HL-60/S4 treated with phorbol 12-myristate 13-acetate at 8.2 ng/mL for 4 days and 3 days (cell line): ENCODE data around the gene SEMA3A.

Experiments
- in situ Hi-C: fragments of 300-500 bp; cut with MboI; formaldehyde crosslinking; loops from 2 replicates; pipeline ENCODE4 v1.15.0; 2022; ENCODE audit warnings: low sequenced_read_pairs

The SEMA3A gene

GRCh38 chr7:84196084-84196503 lies 1.5 kb upstream of the SEMA3A start:
- in situ Hi-C loops, result no loop called here

DNA sequence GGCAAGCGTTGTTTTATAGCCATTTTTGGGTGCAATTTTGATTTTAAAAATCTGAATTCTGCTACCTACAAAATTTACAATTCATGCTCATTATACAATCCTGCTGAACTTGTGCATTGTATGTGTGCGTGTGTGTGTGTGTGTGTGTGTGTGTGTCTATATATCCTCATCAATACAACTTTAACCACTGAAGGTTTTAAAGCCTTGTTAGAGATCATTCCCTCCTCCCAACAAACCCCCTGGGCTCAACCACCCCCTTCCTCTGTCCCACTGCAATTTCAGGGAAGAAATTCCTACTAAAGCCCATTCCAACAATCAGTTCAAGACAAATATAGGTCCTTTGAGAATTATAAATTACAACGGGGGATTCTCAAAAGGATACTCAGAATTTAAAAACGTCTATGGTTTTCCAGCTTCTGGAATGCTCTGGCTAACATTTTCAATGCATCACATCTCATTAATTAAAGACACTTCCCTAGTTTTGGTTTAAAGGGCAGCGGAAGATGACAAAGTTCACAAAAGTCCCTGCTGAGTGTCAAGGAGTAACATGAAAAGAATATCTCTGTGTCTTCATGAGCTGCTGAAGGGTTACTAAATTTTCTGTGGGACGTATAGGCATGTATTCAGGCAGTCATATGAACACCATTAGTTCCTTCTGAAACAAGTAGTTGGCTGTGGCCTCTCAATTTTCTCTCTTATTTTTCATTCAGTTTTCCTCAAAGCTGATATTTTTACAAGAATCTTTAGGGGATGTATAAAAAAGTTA lies 889 bp upstream of the SEMA3A start:
- in situ Hi-C loops, result no loop called here

DNA sequence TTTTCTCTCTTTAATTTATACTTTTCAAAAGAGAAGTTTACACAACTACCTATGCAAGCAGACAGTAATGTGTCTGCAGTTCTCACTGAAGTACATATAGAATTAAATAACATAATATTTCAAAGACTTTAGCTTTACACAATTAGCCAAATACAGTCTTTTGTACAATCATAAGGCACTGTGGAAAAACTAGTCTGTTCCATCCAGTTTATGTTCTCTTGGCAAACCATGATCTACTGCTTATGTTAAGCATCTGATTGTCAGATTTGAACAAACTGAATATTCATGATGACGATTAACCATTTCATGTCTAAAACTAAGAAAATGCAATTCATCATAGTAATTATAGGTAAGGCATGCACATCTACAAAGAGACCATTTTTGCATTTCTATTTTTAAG lies 842 bp downstream of the SEMA3A start:
- in situ Hi-C loops, result no loop called here

DNA sequence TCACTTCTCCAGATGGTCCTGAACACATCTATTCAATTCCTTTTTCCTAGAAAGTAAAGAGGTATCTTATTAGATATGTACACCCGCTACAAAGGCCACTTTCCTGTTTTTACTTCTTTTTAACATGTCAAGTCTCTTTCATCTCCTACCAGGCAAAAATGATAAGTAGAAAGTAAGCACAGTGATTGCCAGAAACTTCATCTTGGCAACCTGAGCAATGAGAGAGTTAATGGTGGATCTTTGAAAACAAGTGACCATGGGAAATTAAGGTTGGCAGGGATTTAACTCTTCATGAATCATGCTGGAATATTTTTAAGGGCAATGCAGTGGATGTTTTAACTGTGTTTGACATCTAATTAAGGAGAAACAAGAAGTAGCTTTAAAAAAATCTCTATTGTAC lies 2.7 kb downstream of the SEMA3A start:
- in situ Hi-C loops, result no loop called here

DNA sequence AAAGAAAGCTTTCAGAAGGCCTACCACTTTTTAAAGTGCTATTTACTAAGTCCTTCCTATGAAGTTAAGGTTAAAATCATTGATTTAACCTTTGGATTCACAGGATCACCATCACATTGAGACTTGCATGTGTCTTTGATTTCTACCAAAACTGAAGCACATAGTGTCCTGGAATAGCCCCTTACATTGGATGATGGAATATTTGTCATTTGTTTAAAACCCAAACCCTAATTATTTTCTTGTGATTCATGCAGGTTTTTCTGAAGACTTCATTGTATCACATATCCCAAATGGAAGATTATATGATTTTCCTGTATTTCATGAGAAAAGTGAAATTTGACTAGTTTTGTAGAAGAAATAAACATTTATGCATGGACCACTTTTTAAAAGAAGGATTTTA lies 3.3 kb downstream of the SEMA3A start:
- in situ Hi-C loops, result no loop called here

GRCh38 chr7:84190016-84190705 lies 4.4 kb downstream of the SEMA3A start:
- in situ Hi-C loops, result no loop called here

- in situ Hi-C loops, result no loop called here
Observed at GRCh38 chr7:84188786-84189405, 5.7 kb downstream of the SEMA3A start.

DNA sequence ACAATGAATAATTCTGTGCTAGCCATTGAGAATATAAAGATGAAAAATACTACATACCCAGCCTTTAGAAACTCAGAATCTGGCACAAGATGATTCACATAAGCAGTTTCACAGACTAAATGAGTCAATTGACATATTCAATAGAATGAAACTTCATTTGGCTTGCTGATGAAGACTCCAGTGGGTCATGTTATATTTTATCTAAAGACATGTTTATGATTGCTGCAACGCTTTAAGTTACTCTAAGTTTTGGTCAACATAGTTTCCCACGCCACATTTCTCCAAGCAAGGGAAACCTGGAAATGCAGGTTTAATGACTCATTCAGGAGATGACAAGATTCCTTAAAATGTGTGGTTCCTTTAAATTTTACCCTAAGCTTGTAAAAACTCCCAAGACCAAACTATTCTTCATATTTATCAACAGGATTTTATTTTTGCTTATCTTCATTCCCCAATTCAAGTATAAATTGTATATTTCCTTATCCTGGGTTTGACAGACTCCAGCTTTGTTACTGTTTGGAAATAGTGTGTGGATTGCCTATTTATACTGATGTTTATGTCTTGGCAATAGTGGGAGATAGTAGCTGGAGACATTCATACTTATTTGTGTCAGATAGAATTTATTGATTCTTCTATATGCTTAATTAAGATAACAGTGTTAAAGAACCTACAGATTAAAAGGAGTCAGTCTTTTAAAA lies 6.6 kb downstream of the SEMA3A start:
- in situ Hi-C loops, result no loop called here

DNA sequence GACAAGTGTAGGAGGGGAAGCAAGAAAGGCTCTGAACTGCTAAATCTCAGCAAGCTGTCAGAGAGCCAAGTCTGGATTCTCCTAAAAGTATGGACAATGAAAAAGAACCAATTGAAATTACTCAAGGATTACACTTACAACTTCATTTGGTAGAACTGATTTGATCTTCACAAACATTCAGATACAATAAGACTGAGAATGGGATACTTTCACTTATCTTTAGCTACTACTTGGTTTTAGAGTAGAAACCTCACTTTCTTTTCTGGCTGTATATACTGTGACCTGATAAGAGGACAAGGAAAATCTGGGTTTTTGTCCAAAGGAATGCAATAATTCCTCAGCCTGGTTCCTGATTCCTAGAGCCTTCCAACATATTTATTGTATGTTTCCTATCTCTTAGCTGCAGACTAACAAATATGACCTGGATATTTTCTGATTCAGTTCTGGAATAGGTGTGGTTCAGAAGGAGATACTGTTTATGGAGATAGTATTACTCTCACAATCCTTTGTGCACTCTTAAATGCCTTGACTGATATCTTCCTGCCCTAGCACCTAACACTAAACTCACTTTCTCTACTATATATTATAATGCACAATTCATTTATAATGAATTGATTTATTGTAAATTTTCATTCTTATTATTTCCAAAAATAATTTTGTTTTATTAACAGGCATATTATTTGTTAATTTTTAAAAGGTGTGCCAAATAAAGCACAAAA lies 7.3 kb downstream of the SEMA3A start:
- in situ Hi-C loops, result no loop called here

DNA sequence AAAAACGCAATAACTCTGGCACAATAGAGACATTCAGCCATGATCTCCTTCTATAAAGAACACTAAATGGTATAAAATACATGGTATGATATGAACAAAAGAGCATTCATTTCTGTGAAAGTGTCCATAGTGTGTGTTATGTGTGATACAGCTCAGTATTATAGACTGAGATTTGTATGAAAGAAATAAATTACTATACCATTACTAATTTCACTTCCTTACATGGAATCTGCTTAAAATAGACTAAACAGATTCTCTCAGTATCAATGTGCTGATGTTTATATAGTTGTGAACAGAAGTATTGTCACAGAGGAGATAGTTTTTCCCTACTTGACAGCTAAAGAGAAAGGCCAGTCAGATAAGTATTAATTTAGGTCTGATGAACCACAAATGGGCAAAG lies 10.8 kb downstream of the SEMA3A start:
- in situ Hi-C loops, result no loop called here

- in situ Hi-C loops, result no loop called here
Observed at GRCh38 chr7:84182301-84182700, 12.3 kb downstream of the SEMA3A start.

DNA sequence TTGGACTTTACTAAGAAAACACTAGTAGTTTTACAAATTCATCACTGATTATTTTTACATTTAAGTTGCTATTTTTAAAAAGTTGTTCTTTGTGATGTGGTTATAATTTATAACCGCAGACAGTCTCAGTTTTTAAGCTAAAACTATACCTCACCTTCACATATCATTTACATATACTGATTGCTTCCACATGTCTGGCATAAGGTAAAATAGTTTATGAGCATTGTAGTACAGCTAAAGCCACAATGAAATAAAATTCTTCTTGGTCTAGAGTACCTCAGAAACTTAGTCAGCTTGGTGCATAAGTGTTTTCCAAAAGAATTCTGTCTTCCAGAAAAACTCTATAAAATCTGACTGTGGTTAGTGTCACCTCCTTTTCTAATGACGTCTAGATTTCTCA lies 13.0 kb downstream of the SEMA3A start:
- in situ Hi-C loops, result no loop called here

- in situ Hi-C loops, result no loop called here
Observed at GRCh38 chr7:84177758-84178412, 16.7 kb downstream of the SEMA3A start.

DNA sequence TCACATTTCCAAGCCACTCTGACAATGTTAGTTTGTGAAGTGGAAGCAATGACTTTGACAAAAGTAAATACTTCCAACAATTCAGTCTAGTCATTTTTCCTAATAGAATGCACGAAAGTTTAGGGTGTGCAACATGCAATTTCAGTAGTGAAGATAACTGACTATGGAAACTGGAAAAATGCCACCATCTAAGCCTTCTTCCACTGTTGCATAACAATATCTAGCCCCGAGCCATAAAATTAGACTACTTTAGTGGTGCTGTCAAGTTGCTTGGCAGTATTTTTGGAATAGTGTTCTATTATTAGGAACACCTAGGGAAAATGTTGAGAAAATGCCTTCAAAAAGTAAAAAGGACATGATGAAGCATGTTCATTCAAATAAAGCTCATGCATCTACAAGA lies 17.9 kb downstream of the SEMA3A start:
- in situ Hi-C loops, result no loop called here

GRCh38 chr7:84175461-84175860 lies 19.1 kb downstream of the SEMA3A start:
- in situ Hi-C loops, result no loop called here

GRCh38 chr7:84170646-84171045 lies 23.9 kb downstream of the SEMA3A start:
- in situ Hi-C loops, result no loop called here

- in situ Hi-C loops, result no loop called here
Observed at GRCh38 chr7:84162584-84162983, 32.0 kb downstream of the SEMA3A start.

GRCh38 chr7:84162125-84162524 lies 32.5 kb downstream of the SEMA3A start:
- in situ Hi-C loops, result no loop called here

DNA sequence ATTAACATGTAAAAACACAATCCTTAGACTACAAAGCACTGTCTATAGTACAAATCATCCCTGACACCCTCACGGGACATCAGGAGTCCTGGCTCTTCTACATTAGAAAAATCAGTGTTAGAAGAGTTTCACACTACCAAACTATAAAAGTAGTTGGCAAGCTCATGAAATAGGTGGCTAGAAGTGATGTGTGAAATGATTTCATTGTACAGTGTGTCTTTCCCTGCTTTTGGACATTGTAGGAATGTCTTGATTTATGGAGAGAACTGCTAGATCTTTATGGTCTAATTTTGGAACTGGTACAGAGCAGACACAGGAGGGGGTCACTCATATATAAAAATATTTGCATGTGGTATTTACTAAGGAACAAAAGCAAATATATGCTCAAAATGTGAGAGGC lies 33.2 kb downstream of the SEMA3A start:
- in situ Hi-C loops, result no loop called here

DNA sequence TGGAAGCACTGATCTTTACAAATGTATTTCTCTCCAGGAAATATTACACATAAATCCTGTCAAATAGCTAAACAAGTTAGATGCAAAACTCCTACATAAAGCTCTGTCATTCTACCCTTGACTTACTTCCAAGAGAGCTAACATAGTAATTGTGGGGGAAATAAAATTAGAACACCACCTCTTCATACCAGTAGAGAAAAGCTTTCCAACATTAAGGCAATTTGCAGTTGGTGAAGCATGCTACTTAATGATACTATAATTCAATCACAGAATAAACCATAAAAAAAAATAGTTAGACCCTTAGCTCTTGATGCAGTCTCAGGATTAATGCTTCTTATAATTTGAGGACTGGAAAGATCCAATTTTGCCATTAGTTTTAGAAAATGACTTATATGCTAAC lies 35.2 kb downstream of the SEMA3A start:
- in situ Hi-C loops, result no loop called here
